SKM-1 (cell line): ENCODE results near the gene CALB2.
"Not testable (repeated sequence)": the region's sequence is repeated elsewhere in the genome, so short reads cannot be mapped to it uniquely, and the experiment has no call there.

ENCODE experiments used
- DNase-seq: peaks from one replicate; lab custom pipeline; 2025; ENCODE audit not compliant: unreplicated experiment; lab: John Stamatoyannopoulos, UW

CALB2 gene

GRCh38 chr16:71358464-71358998 is at the start of gene CALB2:
Gene CALB2, plus strand, starts transcription at chr16:71358723. Its CDS starts 70 bp downstream, at chr16:71358793.
- DNase-seq = no peak

GRCh38 chr16:71311553-71312158 is 46.9 kb upstream of the CALB2 start:
- no peak for DNase-seq

- DNase-seq = not testable (repeated sequence)
Observed at GRCh38 chr16:71313591-71313990, 44.9 kb upstream of the CALB2 start.

- DNase-seq = no peak
Observed at GRCh38 chr16:71315269-71315668, 43.3 kb upstream of the CALB2 start.

- no peak for DNase-seq
Observed at GRCh38 chr16:71319999-71320398, 38.5 kb upstream of the CALB2 start.

- no peak for DNase-seq
Observed at GRCh38 chr16:71327720-71328119, 30.8 kb upstream of the CALB2 start.

- DNase-seq = no peak
Observed at GRCh38 chr16:71328151-71328550, 30.4 kb upstream of the CALB2 start.

GRCh38 chr16:71337631-71338030 is 20.9 kb upstream of the CALB2 start:
- no peak for DNase-seq

- no peak for DNase-seq
Observed at GRCh38 chr16:71338193-71338592, 20.3 kb upstream of the CALB2 start.

GRCh38 chr16:71338632-71339031 is 19.9 kb upstream of the CALB2 start:
- DNase-seq = no peak

GRCh38 chr16:71339236-71340171 is 19.0 kb upstream of the CALB2 start:
- DNase-seq = no peak

- no peak for DNase-seq
Observed at GRCh38 chr16:71340406-71340805, 18.1 kb upstream of the CALB2 start.

- DNase-seq = no peak
Observed at GRCh38 chr16:71341881-71342280, 16.6 kb upstream of the CALB2 start.

- DNase-seq = no peak
Observed at GRCh38 chr16:71343078-71343477, 15.4 kb upstream of the CALB2 start.

GRCh38 chr16:71344315-71344905 is 14.1 kb upstream of the CALB2 start:
- DNase-seq = no peak

GRCh38 chr16:71345031-71345430 is 13.5 kb upstream of the CALB2 start:
- DNase-seq = no peak

- no peak for DNase-seq
Observed at GRCh38 chr16:71347146-71347545, 11.4 kb upstream of the CALB2 start.

- DNase-seq = no peak
Observed at GRCh38 chr16:71348262-71349085, 10.0 kb upstream of the CALB2 start.

GRCh38 chr16:71350821-71351557 is 7.5 kb upstream of the CALB2 start:
- no peak for DNase-seq

GRCh38 chr16:71351558-71351901 is 7.0 kb upstream of the CALB2 start:
- DNase-seq = no peak
